CD14-positive monocyte (primary cell): ENCODE measurements around the gene EGFLAM. TPM values are rescaled to one million over a fixed set of nuclear protein-coding genes. Genes with fewer than 3 reads are reported as not detected.

ENCODE experiments used
- DNase-seq, 3 donors: peaks; one replicate each; pipeline ENCODE4 v3.0.0-alpha.2; 2011 to 2022
- H2AFZ ChIP-seq: 2 replicates; pipeline ENCODE4 v1.6.0; 2012; ENCODE audit warnings: mild to moderate bottlenecking, low read depth, low read length, inconsistent platforms; ENCODE audit not compliant: insufficient read depth, poor library complexity, severe bottlenecking
- H3K27ac ChIP-seq, 2 donors: 1 replicate in 1 of 2; 2 replicates in 1 of 2; pipeline ENCODE4 v1.5.1; 2012 to 2013; ENCODE audit warnings: low read length in 2 of 2, control low read depth in 1 of 2, inconsistent platforms in 1 of 2, low read depth in 1 of 2, mild to moderate bottlenecking in 1 of 2
- H3K27me3 ChIP-seq, 2 donors: one replicate each; pipeline versions ENCODE4 v1.6.0 to v1.6.1; 2011 to 2013; ENCODE audit warnings: low read length in 2 of 2; ENCODE audit not compliant: control insufficient read depth in 2 of 2, insufficient read depth in 2 of 2
- H3K36me3 ChIP-seq, 2 donors: replicated peaks in 1 of 2; 1 replicate in 1 of 2; 2 replicates in 1 of 2; pipeline versions ENCODE4 v1.5.1 to v1.6.1; 2012 to 2013; ENCODE audit warnings: low read length in 2 of 2, control low read depth in 1 of 2, inconsistent platforms in 1 of 2, mild to moderate bottlenecking in 1 of 2; ENCODE audit not compliant: insufficient read depth in 2 of 2, control insufficient read depth in 1 of 2
- H3K4me1 ChIP-seq, 2 donors: 1 replicate in 1 of 2; 2 replicates in 1 of 2; pipeline versions ENCODE4 v1.5.1 to v1.6.1; 2012 to 2013; ENCODE audit warnings: low read length in 2 of 2, control low read depth in 1 of 2, inconsistent platforms in 1 of 2, mild to moderate bottlenecking in 1 of 2, moderate library complexity in 1 of 2; ENCODE audit not compliant: insufficient read depth in 2 of 2, control insufficient read depth in 1 of 2
- H3K4me2 ChIP-seq: replicated peaks from 2 replicates; pipeline ENCODE3; 2012; ENCODE audit warnings: low read length, moderate library complexity, mild to moderate bottlenecking; ENCODE audit not compliant: poor library complexity, severe bottlenecking; ENCODE audit errors: extremely low read depth
- H3K4me3 ChIP-seq, 3 experiments: fragments of 200-600 bp in 1 of 3; sonication (generic) in 1 of 3; replicated peaks in 1 of 3; 1 replicate in 2 of 3; 2 replicates in 1 of 3; pipeline ENCODE4 v1.5.1; 2011 to 2013; ENCODE audit warnings: low read length in 3 of 3, mild to moderate bottlenecking in 3 of 3, control low read depth in 2 of 3, low read depth in 2 of 3, inconsistent platforms in 1 of 3, moderate library complexity in 1 of 3
- H3K79me2 ChIP-seq: 2 replicates; pipeline ENCODE4 v1.6.0; 2012; ENCODE audit warnings: mild to moderate bottlenecking, control low read depth, inconsistent platforms, low read length, moderate library complexity; ENCODE audit not compliant: insufficient read depth
- H3K9ac ChIP-seq: 2 replicates; pipeline ENCODE4 v1.6.0; 2017; ENCODE audit warnings: low read length, mild to moderate bottlenecking; ENCODE audit not compliant: insufficient read depth, poor library complexity, severe bottlenecking
- H3K9me3 ChIP-seq, 2 donors: replicated peaks in 1 of 2; 1 replicate in 1 of 2; 2 replicates in 1 of 2; pipeline versions ENCODE4 v1.5.1 to v1.6.1; 2012 to 2013; ENCODE audit warnings: low read length in 2 of 2, control low read depth in 1 of 2; ENCODE audit not compliant: control insufficient read depth in 1 of 2, insufficient read depth in 1 of 2
- H4K20me1 ChIP-seq: 2 replicates; pipeline ENCODE4 v1.6.0; 2012; ENCODE audit warnings: mild to moderate bottlenecking, low read length, control low read depth, moderate library complexity; ENCODE audit not compliant: insufficient read depth
- H3K27ac Mint-ChIP-seq, 7 donors: one replicate each; pipeline ENCODE4 v1.8.0; 2020; ENCODE audit warnings: mild to moderate bottlenecking in 7 of 7, mixed read lengths in 7 of 7, moderate library complexity in 6 of 7, inconsistent platforms in 2 of 7
- H3K27me3 Mint-ChIP-seq, 3 donors: one replicate each; pipeline ENCODE4 v1.8.0; 2021 to 2022; ENCODE audit warnings: low read depth in 3 of 3, mild to moderate bottlenecking in 3 of 3, mixed read lengths in 3 of 3, moderate library complexity in 3 of 3, inconsistent platforms in 1 of 3
- H3K36me3 Mint-ChIP-seq, 2 donors: one replicate each; pipeline ENCODE4 v1.8.0; 2020; ENCODE audit warnings: mixed read lengths in 2 of 2, inconsistent platforms in 1 of 2, mild to moderate bottlenecking in 1 of 2
- H3K4me1 Mint-ChIP-seq: one replicate; pipeline ENCODE4 v1.8.0; 2020; ENCODE audit warnings: mild to moderate bottlenecking, mixed read lengths
- H3K4me3 Mint-ChIP-seq, 2 donors: one replicate each; pipeline ENCODE4 v1.8.0; 2020; ENCODE audit warnings: mild to moderate bottlenecking in 2 of 2, mixed read lengths in 2 of 2, moderate library complexity in 1 of 2
- H3K9me3 Mint-ChIP-seq, 7 donors: one replicate each; pipeline ENCODE4 v1.8.0; 2020 to 2022; ENCODE audit warnings: mixed read lengths in 7 of 7, mild to moderate bottlenecking in 6 of 7, moderate library complexity in 6 of 7, inconsistent platforms in 2 of 7
- WGBS: methylation state at CpG from one replicate; pipeline ENCODE4 v1.1.5; 2013; ENCODE audit warnings: missing lambda C conversion rate; ENCODE audit not compliant: insufficient coverage; 5-methylcytosine and 5-hydroxymethylcytosine counted together
- intact Hi-C, 2 donors: fragments of 100-400 bp; cut with micrococcal nuclease; formaldehyde crosslinking; loops; one replicate each; pipeline versions ENCODE4 v1.15.0 to v1.15.1; 2023
- polyA plus RNA-seq, 3 donors: library from polyadenylated mRNA; depleted of rRNA in 1 of 3; unstranded in 2 of 3; stranded (reverse) in 1 of 3; fragments of 300-500 nt in 2 of 3; fragments of >200 nt in 1 of 3; fragmentation: Illumina TruSeq in 2 of 3; gene quantifications; 1 replicate in 2 of 3; 2 replicates in 1 of 3; pipeline ENCODE4 v1.2.3, GENCODE V29; 2012 to 2021
- TF ChIP-seq, protein P1 (sequence below): fragments of 200-600 bp; IDR thresholded peaks from one replicate; pipeline ENCODE4 v1.8.0; 2022; ENCODE audit warnings: antibody characterized with exemption, mild to moderate bottlenecking

The EGFLAM gene
- polyA plus RNA-seq, 3 donors: not detected

DNA sequence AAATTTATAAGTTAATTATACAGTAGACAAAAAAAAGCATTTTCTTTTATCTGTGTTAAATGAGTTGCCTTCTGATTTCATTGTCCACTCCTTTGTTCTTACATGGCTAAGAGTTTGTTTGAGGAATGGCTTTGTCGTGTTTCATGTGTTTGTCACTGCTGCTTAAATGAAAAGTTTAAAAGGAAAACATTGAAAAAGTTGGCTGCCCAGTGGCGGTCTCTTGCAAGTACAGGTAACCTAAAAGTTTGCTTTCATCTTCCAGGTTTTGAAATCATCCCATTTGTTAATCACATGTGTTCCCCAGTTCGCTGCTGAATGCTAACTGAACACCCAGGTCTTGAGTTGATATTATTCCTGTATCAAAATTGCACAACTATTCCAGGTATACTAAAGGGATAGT, 33.9 kb downstream of the EGFLAM start:
- DNase-seq: no peak
- no peaks in the 10 kb centered on the region for H3K4me1 ChIP-seq

GRCh38 chr5:38295751-38296150, 37.4 kb downstream of the EGFLAM start:
- TF ChIP-seq, protein P1, sequence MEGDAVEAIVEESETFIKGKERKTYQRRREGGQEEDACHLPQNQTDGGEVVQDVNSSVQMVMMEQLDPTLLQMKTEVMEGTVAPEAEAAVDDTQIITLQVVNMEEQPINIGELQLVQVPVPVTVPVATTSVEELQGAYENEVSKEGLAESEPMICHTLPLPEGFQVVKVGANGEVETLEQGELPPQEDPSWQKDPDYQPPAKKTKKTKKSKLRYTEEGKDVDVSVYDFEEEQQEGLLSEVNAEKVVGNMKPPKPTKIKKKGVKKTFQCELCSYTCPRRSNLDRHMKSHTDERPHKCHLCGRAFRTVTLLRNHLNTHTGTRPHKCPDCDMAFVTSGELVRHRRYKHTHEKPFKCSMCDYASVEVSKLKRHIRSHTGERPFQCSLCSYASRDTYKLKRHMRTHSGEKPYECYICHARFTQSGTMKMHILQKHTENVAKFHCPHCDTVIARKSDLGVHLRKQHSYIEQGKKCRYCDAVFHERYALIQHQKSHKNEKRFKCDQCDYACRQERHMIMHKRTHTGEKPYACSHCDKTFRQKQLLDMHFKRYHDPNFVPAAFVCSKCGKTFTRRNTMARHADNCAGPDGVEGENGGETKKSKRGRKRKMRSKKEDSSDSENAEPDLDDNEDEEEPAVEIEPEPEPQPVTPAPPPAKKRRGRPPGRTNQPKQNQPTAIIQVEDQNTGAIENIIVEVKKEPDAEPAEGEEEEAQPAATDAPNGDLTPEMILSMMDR: no peak
- Mint-ChIP-seq H3K27ac (no peak overlapping the region), H3K4me3 (no peak overlapping the region), H3K27me3 (peaks cover 0 to 2% (median 2%) of the 10 kb centered on the region in 3 donors), H3K9me3 (peaks cover 0 to 9% (median 2%) of the 10 kb centered on the region in 7 donors), H3K4me1 (no peaks in the 10 kb centered on the region), H3K36me3 (no peaks in the 10 kb centered on the region)
- intact Hi-C loops: no loop called here
- H3K27ac ChIP-seq: no peak overlapping the region
- DNase-seq: no peak
- H3K4me3 ChIP-seq: no peak overlapping the region
- no peaks in the 10 kb centered on the region for H3K36me3 ChIP-seq
- 95% methylated on average over 2 of the region's 2 CpGs for WGBS
- no peak overlapping the region for H3K4me2 ChIP-seq
- no peaks in the 10 kb centered on the region for H3K79me2 ChIP-seq
- H4K20me1 ChIP-seq: no peaks in the 10 kb centered on the region
- H3K9me3 ChIP-seq: no peaks in the 10 kb centered on the region
- H3K27me3 ChIP-seq: no peaks in the 10 kb centered on the region
- H3K9ac ChIP-seq: no peak overlapping the region
- no peaks in the 10 kb centered on the region for H3K4me1 ChIP-seq
- no peak overlapping the region for H2AFZ ChIP-seq

More for the DNA sequence above, 33.9 kb downstream of the EGFLAM start:
- intact Hi-C loops: no loop called here
- no peak overlapping the region for H3K4me3 ChIP-seq
- no peaks in the 10 kb centered on the region for H3K36me3 ChIP-seq
- no CpG with 5 or more reads among the region's 3 CpGs for WGBS
- no peaks in the 10 kb centered on the region for H3K79me2 ChIP-seq
- Mint-ChIP-seq H3K4me1 (no peaks in the 10 kb centered on the region), H3K9me3 (peaks cover 1 to 6% (median 3%) of the 10 kb centered on the region in 7 donors), H3K36me3 (no peaks in the 10 kb centered on the region), H3K4me3 (no peak overlapping the region), H3K27me3 (peaks cover 0 to 4% (median 0%) of the 10 kb centered on the region in 3 donors), H3K27ac (no peak overlapping the region)
- H3K27me3 ChIP-seq: no peaks in the 10 kb centered on the region
- TF ChIP-seq, protein P1: no peak
- H3K9ac ChIP-seq: no peak overlapping the region
- H3K27ac ChIP-seq: no peak overlapping the region
- H3K4me2 ChIP-seq: no peak overlapping the region
- no peak overlapping the region for H2AFZ ChIP-seq
- H4K20me1 ChIP-seq: no peaks in the 10 kb centered on the region
- no peaks in the 10 kb centered on the region for H3K9me3 ChIP-seq
